ENCODE measurements around the gene ZEB1.
A peak's percentile ranks its signal among the peaks of the same experiment; 100 is the strongest.

Gene ZEB1

DNA sequence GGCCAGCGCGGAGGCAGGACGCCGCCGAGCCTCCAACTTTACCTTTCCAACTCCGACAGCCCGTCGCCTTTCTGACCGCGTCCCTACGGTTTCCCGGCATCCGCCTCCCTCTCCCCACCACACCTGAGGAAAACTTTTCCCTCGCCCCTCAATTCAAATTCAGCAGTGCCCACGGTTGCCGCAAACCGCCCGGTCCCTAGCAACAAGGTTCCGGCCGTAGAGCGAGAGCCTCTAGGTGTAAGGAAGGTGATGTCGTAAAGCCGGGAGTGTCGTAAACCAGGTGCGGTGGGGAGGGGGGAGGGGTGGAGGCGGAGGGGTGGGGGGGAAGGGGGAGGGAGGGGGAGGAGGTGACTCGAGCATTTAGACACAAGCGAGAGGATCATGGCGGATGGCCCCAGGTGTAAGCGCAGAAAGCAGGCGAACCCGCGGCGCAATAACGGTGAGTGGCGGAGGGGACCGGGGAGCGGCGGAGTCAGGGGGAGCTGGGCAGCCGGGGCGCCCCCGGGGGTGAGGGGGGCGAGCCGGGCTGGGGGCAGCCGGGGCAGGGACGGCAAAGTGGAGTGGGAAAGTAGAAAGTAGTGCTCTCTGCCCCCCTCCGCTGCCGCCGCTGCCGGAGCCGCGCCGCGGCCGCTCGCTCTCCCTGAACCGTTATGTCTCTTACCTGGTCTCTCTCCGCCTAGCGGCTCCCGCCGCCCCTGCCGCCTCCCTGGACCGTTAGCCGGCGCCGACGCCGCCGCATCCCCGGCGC is at the start of gene ZEB1:
TSS of gene ZEB1 (plus strand) at position 363 of the 748 bp plus-strand sequence. CDS start at position 382, 19 bp downstream.
- DNase-seq (ENCODE audit: low spot score) = peak; percentile 85
- FAIRE-seq = peak; percentile 84

DNA sequence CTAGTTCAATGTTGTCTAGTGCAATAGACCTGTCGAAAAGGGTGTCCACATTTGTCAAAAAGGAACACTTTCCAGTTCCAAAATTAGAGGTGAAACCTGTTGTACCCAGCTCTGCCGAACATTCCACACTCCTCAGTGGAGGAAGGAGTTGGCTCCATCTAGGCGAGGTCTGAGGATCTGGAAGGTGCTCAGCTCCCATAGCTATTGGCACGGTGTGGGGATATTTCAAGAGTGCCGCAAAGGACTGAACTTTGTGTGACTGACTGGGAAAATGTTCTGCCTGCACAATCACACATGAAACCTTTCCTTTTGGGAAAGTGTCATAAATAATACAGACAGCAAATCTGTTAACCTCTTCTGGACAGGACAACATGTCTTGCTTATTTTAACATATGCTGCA is 48.1 kb upstream of the ZEB1 start:
- FAIRE-seq (no peak), DNase-seq (ENCODE audit: low spot score) (no peak)

DNA sequence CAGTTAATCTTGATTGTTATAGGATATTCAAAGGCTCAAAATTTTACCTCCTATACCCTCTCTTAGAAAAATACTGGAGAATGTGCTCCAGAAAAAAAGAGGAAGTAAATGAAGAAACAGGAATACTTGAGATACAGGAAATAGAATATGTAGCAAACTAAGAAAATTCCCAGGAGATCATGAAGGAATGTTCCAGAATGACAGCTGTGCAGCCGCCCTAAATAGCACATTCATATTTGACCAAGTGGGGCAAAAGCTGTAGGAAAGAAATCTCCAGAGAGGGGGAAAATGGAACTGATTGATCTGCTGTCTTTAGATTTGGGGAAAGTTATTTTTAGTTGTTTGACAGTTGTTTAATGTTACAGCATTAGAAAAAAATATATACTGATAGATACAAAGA is 46.2 kb upstream of the ZEB1 start:
- no peak for DNase-seq (ENCODE audit: low spot score)
- FAIRE-seq = no peak

DNA sequence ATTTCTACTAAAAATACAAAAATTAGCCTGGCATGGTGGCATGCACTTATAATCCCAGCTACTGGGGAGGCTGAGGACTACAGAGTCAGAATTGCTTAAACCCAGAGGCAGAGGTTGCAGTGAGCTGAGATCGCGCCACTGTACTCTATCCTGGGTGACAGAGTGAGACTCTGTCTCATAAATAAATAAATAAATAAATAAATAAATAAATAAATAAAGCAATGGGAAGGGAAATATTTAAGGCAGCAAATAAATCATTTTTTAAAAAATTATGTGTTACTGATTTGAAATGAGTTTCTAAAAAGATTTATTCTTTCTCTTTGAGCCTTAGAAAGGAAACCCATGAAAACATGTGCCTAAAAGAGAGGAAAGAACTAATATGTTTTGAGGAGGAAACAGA is 45.2 kb upstream of the ZEB1 start:
- DNase-seq (ENCODE audit: low spot score) (no peak), FAIRE-seq (no peak)

DNA sequence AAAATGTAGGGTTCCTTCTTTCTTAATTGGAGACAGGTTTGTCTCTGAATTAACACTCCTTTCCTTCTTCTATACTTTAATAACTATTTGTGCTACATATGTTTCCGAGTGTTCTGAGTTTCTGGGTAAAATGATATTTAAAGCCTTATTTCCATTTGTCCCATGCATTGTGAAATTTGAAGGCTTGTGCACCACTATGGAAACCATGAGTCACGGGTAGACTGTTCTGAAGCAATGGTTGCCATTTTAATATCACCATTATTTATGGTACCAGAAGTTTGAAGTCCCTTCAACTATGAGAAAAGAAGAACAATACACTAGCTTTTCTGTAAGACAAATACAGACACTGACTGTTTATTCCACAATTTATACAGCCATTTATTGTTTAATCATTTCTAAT is 44.7 kb upstream of the ZEB1 start:
- FAIRE-seq (no peak), DNase-seq (ENCODE audit: low spot score) (no peak)

DNA sequence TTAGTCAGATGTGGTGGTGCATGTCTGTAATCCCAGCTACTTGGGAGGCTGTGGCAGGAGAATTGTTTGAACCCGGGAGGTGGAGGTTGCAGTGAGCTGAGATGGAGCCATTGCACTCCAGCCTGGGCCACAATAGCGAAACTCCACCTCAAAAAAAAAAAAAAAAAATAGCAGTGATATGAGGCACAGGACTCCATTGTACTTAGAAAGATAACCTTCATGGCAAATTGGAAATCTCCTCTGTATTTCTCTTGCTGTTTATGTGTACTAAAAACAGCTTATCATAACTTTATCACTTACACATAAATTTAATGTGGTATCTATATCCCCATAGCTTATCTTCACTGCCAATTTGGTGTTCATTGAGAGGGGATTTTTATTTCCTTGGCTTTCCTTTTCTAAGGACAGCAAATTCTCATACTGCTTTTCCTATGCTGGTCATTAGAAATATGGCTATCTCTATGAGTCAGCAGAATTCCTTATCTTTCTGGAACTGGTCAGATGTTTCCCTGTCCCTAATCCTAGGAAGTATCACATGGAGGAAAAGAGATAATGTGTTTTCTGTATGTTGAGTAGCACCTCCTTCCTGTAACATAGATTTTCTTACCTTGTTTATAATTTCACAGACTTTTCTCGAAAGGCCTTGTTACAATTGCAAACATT is 40.6 kb upstream of the ZEB1 start:
- DNase-seq (ENCODE audit: low spot score) (no peak), FAIRE-seq (no peak)

DNA sequence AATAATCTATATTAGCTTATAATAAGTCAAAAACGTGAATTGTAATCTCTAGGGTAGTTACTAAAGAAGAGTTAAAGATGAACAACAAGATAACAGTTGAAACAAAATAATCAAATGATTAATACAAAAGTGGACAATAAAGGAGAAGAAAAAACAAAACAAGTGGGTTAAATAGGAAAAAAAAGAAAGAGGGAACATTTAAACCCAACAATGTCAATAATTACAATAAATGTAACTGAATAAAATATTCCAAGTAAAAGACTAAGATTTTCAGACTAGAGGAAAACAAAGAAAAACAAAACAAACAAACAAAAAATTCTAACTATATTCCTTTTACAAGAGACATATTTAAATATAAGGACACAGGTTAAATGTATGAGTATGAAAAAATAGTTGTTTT is 38.0 kb upstream of the ZEB1 start:
- FAIRE-seq = no peak

DNA sequence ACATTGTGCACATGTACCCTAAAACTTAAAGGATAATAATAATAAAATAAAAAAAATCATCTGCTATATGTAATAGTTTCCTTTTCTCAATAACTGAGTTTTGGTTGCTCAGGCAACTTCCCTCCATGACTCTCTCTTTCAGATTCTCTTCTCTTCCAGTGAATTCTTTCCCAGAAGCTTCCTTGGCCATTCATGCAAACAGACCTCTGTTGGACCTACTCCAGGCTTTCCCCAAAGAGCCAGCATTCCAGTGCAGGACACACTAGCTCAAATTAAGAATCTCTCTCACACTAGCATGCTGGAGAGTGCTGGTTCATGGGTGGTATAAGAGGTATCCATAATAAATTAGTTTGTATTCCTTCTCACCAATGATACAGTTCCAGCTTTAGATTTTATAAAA is 31.0 kb upstream of the ZEB1 start:
- FAIRE-seq (no peak), DNase-seq (ENCODE audit: low spot score) (no peak)

More for the DNA sequence above, 38.0 kb upstream of the ZEB1 start:
- no peak for DNase-seq (ENCODE audit: low spot score)

DNA sequence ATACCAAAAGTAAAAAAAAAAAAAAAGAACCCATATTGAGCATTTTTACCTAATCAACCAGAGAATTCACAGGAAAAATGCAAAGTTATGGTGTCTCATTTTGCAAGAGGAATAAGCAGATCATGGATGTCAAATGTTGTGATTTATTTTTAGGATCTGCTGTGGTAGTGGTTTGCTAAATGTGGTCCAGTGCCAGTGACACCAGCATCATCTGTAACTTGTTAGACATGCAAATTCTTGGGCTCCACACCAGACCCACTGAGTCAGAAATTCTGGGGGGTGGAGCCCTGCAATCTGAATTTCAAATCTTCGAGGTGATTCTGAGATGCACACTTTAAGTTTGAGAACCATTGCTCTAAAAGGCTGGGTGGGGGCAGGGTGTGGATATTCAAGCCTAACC is 30.1 kb upstream of the ZEB1 start:
- DNase-seq (ENCODE audit: low spot score) (no peak), FAIRE-seq (no peak)

DNA sequence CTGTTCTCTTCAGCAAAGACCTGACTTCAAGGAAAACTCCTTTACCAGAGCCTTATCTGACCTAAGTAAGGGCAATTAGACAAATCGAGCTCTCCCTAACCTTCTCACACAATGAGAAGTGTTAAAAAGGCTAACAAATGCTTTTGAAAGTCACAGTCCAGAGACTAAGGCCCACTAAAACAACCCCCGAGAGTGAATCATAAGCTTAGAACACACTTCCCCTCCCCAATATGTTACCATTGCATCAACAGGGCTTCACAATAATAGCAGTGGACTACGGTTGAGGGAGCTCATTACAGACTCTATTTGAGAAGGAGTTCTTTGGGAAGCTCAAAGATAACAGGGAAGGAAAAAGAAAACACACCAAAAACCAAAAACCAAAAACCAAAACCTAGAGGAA is 28.6 kb upstream of the ZEB1 start:
- DNase-seq (ENCODE audit: low spot score) (no peak), FAIRE-seq (no peak)

DNA sequence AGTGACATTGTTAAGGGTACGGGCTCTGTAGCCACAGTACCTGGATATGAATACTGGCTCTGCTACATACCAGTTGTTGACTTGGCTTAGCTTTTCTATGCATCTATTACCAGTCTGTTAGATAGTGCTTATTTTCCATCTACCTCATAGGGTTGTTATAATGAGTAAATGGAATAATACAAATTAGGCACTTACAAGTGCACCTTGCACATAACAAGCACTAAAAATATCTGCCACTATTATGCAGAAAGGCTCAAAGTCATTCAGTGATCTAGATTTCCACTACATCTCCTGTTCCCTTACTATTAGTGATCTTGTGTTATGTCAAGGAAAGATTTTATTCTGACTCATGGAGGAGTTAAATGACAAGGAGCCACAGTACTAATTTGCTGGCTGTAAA is 27.9 kb upstream of the ZEB1 start:
- DNase-seq (ENCODE audit: low spot score) = no peak
- FAIRE-seq = no peak

DNA sequence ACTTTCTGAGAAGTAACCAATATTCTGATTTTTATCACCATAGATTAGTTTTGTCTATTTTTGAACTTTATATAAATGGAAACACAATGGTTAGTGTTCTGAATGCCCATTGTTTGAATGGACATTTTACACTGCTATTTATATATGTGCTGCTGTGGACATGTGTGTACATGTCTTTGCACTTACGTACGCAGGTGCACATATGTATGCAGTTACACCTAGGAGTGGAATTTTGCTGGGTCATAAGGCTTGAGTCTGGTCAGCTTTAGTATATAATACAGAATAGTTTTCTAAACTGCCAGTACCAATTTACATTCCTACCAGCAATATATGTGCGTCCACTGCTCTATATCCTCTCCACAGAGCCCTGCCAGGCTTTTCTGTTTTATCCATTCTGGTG is 24.5 kb upstream of the ZEB1 start:
- no peak for FAIRE-seq

DNA sequence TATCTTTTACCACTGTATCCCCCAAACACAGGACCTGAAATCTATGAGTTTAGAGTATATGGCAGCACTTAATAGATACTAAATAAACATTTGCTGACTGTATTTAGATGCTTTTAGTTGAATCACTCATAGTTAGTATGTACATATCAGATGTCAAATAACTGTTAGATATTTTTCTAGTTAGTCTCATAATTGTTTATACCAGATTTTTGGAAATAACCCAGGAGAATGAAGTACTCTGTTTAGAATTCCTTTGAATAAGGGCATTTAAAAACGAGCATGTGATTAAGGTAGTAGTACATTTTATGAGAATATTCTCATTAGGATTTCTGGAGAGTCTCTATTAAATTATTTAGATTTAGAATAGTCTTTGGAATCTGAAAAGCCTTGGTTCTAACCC is 22.3 kb upstream of the ZEB1 start:
- FAIRE-seq (no peak), DNase-seq (ENCODE audit: low spot score) (no peak)

More for the DNA sequence above, 24.5 kb upstream of the ZEB1 start:
- DNase-seq (ENCODE audit: low spot score) = no peak

DNA sequence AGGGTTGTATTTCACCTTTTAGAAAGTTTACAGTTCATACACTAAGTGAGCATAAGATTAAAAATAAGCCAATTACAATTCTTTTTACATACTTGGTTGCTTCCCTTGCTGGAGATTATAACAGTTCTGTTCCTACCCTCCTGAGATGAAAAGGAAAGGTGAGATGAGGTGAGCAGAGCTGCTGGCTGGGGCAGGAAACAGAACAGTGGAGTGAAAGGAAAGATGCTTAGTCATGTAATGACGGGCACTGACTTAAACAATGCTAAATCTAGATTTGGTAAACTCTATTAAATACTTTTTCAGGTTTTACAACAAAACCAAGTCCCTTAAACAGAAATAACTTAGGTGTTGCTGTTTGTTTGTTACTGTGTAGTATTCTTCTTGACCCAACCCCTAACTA is 19.9 kb upstream of the ZEB1 start:
- FAIRE-seq (no peak), DNase-seq (ENCODE audit: low spot score) (no peak)

DNA sequence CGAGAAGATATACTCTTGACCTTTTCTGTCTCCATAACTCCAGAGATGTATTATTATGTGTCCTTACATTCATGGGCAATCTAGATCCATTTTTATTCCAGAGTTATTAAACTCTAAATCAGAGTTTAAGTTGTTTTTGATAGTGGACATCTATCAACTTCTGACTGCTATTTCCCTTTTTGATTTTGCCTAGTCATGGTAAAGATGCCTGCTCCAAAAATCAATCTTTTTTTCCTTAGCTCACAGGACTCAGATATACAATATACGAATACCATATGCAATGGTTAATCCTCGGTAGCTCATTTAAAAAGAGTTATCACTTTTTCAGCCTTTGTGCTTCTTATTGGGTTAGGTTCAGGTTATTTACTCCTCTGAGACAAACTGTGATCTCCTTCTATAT is 15.8 kb upstream of the ZEB1 start:
- no peak for FAIRE-seq
- DNase-seq (ENCODE audit: low spot score) = no peak

DNA sequence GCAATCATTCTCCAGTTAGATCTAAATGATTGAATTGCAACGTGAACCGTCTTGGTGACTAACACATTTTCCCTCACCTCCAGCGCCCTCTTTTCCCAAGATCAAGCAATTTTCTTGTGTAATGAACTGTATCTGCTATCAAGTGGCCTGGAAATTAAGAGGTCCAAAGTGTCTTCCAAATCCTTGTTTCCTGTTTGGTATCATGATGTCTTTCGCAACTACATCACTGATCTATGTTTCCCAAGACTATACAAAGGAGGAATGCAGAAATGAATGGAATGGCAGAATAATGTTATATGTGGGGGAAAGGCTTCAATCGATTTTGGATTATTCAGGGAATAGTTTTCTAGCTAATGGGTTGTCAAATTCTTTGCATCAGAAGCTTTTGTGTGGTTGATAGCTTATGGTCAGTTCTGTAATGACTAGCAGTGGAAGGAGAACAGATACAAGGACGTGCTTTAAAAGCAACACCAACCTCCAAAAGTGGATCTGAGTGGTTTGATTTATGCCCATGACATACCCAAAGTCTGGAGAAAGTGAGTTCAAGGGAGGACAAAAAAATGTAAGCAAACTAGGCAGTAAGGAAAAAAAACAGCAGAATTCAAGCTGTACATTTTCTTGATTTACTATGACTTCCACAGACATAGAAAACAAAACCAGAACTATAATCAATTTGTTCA is 14.6 kb upstream of the ZEB1 start:
- FAIRE-seq (no peak), DNase-seq (ENCODE audit: low spot score) (no peak)

DNA sequence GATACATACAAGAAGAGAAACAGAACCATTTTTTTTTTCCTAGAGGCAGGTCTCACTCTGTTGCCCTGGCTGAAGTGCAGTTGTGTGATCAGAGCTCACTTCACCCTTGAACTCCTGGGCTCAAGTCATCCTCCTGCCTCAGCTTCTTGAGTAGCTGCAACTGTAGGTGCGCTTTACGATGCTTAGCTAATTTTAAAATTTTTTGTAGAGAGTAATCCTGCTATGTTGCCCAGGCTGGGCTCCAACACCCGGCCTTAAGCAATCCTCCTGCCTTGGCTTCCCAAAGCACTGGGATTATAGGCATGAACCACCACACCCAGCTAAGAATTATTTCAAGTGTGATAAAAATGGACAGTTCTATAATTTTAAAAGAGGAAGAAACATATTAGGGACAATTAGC is 5.6 kb upstream of the ZEB1 start:
- DNase-seq (ENCODE audit: low spot score) = no peak
- no peak for FAIRE-seq

DNA sequence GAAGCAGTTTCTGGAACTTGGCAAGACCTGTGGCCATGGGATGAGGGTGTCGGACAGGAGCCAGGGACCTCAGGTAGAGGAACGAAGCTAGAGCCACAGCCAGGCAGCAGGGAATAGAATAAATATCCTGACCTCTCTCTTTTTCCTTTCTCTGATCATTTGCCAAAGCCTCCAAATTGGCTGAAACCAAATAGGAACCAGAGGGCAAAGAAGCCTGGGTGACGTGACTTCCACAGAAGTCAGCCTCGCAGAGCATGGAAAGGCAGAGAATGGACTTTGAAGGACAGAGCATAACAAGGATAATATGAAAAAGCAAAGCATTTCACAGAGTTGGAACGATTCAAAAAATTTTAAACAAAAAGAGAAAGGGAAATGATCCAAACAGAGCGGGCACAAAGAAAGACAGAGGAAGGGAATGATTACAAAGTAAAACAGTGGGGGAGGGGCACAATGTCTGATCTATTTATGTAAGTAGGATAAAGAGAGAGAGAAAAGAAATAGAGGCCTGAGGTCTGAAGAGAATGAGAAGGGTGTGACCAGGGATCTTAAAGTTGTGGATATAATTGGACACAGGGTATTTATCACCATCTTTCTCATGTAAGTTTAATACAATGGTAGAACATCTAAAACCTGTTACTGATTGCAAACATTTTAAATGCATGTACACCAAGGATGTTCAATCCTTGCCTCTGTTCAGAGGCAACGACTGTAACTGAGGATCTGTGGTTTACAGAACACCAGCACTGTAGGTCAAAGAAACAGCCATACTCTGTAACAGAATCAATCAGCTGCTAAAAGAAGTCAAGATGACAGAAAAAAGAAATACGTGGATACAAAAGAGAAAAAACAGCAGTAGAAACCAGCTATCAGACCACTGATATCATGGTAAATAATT is 4.5 kb upstream of the ZEB1 start:
- DNase-seq (ENCODE audit: low spot score) (no peak), FAIRE-seq (no peak)

DNA sequence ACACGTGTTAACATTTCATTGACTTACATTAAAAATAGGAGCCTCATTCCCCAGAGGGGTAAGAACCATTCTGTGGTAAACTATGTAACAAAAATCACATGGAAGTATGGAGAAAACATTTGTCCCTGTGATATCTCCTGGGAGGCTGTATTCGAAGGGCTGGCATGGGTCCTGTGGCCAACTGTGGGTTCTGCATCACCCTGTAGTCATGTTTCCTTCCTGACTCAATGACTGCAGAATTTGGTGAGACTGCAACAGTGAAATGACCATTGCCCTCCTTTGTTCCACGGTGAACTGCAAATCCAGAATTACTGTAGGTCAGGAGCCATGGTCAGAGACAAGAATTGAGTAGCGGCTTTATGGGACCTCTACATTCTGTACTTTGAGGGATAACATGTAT is 3.6 kb upstream of the ZEB1 start:
- DNase-seq (ENCODE audit: low spot score) (no peak), FAIRE-seq (no peak)

DNA sequence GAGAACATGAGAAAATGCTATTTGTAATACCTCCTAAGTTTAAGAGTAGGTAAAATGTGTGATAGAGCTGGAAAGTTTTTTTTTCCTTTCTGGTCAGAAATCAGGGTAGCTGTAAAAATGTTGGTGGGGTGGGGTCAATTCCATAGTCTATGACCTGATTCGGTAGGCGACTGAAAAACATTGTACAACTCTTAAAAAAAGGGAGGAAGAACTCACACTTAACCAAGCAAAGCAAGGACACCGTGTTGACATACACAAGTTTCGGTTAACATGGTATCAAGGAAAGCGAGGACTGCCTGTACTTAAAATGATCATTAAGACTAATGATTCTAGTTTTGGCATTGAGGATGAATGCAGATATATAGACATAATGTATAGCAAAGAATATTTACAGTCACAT is 1.8 kb upstream of the ZEB1 start:
- DNase-seq (ENCODE audit: low spot score) (no peak), FAIRE-seq (no peak)

DNA sequence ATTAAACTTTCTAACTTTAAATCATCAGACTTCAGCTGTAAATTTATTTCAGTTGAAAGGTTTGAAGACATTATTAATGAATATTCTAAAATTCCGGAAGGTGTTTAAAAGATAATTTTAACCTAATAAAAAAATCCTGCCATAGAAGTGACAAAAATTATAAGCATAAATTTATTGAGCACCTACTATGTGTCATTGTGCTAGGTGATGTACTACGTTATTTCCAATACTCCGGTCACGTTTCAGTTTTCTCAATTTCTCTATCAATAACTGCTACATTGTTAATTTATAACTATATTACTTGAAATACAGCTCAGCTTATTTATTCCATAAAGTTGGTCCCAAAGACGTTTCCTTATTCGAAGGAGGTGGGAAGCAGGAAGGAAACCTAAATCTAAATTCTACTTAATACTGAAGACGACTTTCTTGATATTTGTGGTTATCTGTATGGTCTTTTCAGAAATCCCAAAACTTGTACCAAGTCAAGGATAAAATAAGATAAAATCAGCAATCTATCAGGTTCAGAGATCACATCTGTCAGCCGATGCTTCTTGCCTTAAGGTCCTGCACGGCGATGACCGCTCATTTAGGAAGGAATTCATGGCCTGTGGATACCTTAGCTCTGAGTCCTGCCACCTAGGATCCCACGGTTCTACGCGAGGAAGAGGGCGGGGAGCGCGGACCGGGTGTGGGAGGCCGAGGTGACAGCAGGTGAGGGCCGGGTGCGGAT is 1.2 kb upstream of the ZEB1 start:
- DNase-seq (ENCODE audit: low spot score) = no peak
- no peak for FAIRE-seq

Data from urothelium cell line (cell line).